Measurements from ENCODE around the gene SRSF2.
"Not testable (repeated sequence)": the region's sequence is repeated elsewhere in the genome, so short reads cannot be mapped to it uniquely, and the experiment has no call there.

SRSF2 gene

GRCh38 chr17:76710863-76711611 lies 26.1 kb downstream of the SRSF2 start, which contains the start of gene MXRA7:
TSS of gene MXRA7 (minus strand) at chr17:76710965. CDS start at chr17:76710946, 19 bp downstream.
- CTCF ChIA-PET: interaction anchor here (0.6 to 1.5 kb wide), 7 partner anchors 17 to 431 kb away, joined by 3 to 6 read pairs (median 3); no protein-coding TSS in a partner anchor
- no peak for TF ChIP-seq CTCF (IDR thresholded peaks at IDR 0.05; ENCODE audit: insufficient read depth, low read length, missing control alignments)
- POLR2A ChIA-PET: interaction anchor here (1.3 to 1.6 kb wide), 2 partner anchors 26 to 153 kb away, joined by 3 to 5 read pairs; partner anchors contain the start of gene SRSF2
- H3K4me3 ChIP-seq (ENCODE audit: low read depth, low read length): peak within 1 kb of the TSS; percentile 92
- DNase-seq (ENCODE audit: low read depth, low spot score): no peak

GRCh38 chr17:76709951-76710862 lies 26.9 kb downstream of the SRSF2 start:
- POLR2A ChIA-PET: interaction anchor here (0.8 to 1.4 kb wide), 9 partner anchors 9 to 86 kb away, joined by 3 to 8 read pairs (median 3); partner anchors contain the start of genes JMJD6, METTL23, MFSD11 and SRSF2
- CTCF ChIA-PET: interaction anchor here (1.0 to 3.7 kb wide), 10 partner anchors 8 to 180 kb away, joined by 3 to 20 read pairs (median 6); no protein-coding TSS in a partner anchor
- not testable (repeated sequence) for DNase-seq (ENCODE audit: low read depth, low spot score)
- H3K4me3 ChIP-seq (ENCODE audit: low read depth, low read length): peak overlapping the region; percentile 92

GRCh38 chr17:76709077-76709950 lies 27.8 kb downstream of the SRSF2 start:
- peak overlapping the region; percentile 92 for H3K4me3 ChIP-seq (ENCODE audit: low read depth, low read length)
- no peak for TF ChIP-seq CTCF (IDR thresholded peaks at IDR 0.05; ENCODE audit: insufficient read depth, low read length, missing control alignments)
- peak; percentile 98 for DNase-seq (ENCODE audit: low read depth, low spot score)
- ChIA-PET CTCF (interaction anchor here (0.9 to 3.7 kb wide), 11 partner anchors 9 to 186 kb away, joined by 3 to 20 read pairs (median 5); no protein-coding TSS in a partner anchor), POLR2A (interaction anchor here (0.8 to 1.4 kb wide), 9 partner anchors 8 to 85 kb away, joined by 3 to 8 read pairs (median 4); partner anchors contain the start of genes JMJD6, METTL23 and MFSD11)

GRCh38 chr17:76707985-76708807 lies 28.9 kb downstream of the SRSF2 start:
- TF ChIP-seq CTCF (IDR thresholded peaks at IDR 0.05; ENCODE audit: insufficient read depth, low read length, missing control alignments): no peak
- DNase-seq (ENCODE audit: low read depth, low spot score): no peak
- ChIA-PET CTCF (interaction anchor here (0.7 to 3.7 kb wide), 12 partner anchors 10 to 185 kb away, joined by 3 to 20 read pairs (median 4); no protein-coding TSS in a partner anchor), POLR2A (interaction anchor here (1.0 to 1.1 kb wide), 2 partner anchors 9 to 37 kb away, joined by 3 to 4 read pairs; no protein-coding TSS in a partner anchor)
- H3K4me3 ChIP-seq (ENCODE audit: low read depth, low read length): peak overlapping the region; percentile 92

GRCh38 chr17:76706817-76707216 lies 30.3 kb downstream of the SRSF2 start:
- TF ChIP-seq CTCF (IDR thresholded peaks at IDR 0.05; ENCODE audit: insufficient read depth, low read length, missing control alignments): no peak
- no peak for DNase-seq (ENCODE audit: low read depth, low spot score)
- ChIA-PET CTCF (interaction anchor here (1.2 to 3.7 kb wide), 2 partner anchors 8 to 25 kb away, joined by 3 to 20 read pairs; no protein-coding TSS in a partner anchor), POLR2A (no interaction called here)
- no peak overlapping the region for H3K4me3 ChIP-seq (ENCODE audit: low read depth, low read length)
